ENCODE results near the gene ENTPD8.

DNA sequence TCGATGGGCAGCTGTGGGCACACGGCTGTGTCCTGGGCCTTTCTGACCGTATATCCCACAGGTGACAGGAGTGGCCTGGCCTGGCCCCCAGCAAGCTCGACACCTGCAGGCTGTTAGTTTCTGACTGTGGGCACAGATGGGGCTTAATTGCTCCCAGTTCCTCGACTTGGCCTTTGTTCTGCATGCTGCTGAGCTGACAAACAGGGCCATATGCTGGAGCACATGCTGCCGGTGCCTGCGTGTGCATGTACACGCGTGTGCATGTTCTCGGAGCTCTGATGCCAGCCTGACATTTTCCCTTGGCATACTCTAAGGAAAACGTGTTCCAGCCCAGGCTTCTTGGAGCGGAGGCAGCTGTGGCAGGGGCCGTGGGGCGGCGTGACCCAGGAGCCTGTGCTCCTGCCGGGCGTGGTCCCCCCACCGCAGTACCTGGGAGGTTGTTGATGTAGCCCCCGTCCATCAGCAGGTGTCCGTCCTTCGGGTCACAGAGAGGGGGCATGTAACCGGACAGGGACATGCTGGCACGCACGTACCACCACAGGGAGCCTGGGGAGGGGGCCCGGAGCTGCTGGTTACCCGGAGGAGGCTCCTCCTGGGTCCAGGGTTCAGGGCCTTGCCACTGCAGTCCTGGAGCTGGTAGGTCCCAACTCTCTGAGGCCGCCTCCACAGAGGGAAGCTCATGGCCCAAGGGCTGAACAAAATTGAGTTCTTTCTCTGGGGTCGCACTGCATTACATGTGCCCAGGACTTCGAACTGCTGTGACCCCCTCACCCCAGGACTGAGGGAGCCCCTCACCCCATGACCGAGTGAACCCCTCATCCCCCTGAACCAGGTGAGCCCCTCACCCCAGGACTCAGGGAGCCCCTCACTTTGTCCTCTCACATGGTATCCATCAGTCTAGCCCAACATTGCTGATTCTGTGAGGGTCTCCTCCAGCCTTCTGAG is 22.1 kb upstream of the ENTPD8 start:
- TF ChIP-seq, protein P1, sequence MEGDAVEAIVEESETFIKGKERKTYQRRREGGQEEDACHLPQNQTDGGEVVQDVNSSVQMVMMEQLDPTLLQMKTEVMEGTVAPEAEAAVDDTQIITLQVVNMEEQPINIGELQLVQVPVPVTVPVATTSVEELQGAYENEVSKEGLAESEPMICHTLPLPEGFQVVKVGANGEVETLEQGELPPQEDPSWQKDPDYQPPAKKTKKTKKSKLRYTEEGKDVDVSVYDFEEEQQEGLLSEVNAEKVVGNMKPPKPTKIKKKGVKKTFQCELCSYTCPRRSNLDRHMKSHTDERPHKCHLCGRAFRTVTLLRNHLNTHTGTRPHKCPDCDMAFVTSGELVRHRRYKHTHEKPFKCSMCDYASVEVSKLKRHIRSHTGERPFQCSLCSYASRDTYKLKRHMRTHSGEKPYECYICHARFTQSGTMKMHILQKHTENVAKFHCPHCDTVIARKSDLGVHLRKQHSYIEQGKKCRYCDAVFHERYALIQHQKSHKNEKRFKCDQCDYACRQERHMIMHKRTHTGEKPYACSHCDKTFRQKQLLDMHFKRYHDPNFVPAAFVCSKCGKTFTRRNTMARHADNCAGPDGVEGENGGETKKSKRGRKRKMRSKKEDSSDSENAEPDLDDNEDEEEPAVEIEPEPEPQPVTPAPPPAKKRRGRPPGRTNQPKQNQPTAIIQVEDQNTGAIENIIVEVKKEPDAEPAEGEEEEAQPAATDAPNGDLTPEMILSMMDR (conservative IDR thresholded peaks at IDR 0.05), result no peak
- no peak for TF ChIP-seq EZH2 (IDR thresholded peaks at IDR 0.05; ENCODE audit: low read depth)

Data from PC-9 (cell line).